AG04450 (cell line): Measurements from ENCODE around the gene SAMSN1. TPM values are rescaled to one million over a fixed set of nuclear protein-coding genes. Genes with fewer than 3 reads are reported as not detected.

ENCODE experiments used
- CTCF ChIA-PET: fragments of 300-600, 350-600 bp; formaldehyde crosslinking; extraction: SDS; loops from one replicate; lab custom pipeline; 2022; ENCODE audit warnings: antibody characterized with exemption, inconsistent platforms; lab: Charles Lee
- POLR2A ChIA-PET: fragments of 350-600 bp; formaldehyde crosslinking; extraction: SDS; loops from one replicate; lab custom pipeline; 2021; ENCODE audit warnings: antibody characterized with exemption, inconsistent platforms; lab: Yijun Ruan, JAX
- DNase-seq: peaks from one replicate; pipeline ENCODE4 v3.0.0-alpha.2; 2011; ENCODE audit warnings: low read depth, low spot score
- H3K27ac ChIP-seq: one replicate; pipeline ENCODE4 v1.5.1; 2012; ENCODE audit warnings: low read depth, low read length, control low read depth
- H3K27me3 ChIP-seq: one replicate; pipeline ENCODE4 v1.6.0; 2012; ENCODE audit warnings: low read length; ENCODE audit not compliant: control insufficient read depth, insufficient read depth
- H3K4me3 ChIP-seq: 2 replicates; pipeline ENCODE4 v1.5.1; 2011; ENCODE audit warnings: mild to moderate bottlenecking, low read depth, low read length, control low read depth
- H3K9me3 ChIP-seq: 2 replicates; pipeline ENCODE4 v1.5.1; 2012; ENCODE audit warnings: low read length; ENCODE audit not compliant: control insufficient read depth, insufficient read depth
- polyA plus RNA-seq: library from polyadenylated mRNA; depleted of rRNA; stranded (reverse); fragments of >200 nt; gene quantifications from 2 replicates; pipeline ENCODE4 v1.2.3, GENCODE V29; 2011
- TF ChIP-seq, protein P1 (sequence below): IDR thresholded peaks from 2 replicates; pipeline ENCODE4 v1.5.1; 2011; ENCODE audit warnings: low read depth, low read length, control low read depth, inconsistent platforms

Gene SAMSN1
- polyA plus RNA-seq, 1 experiment: not detected

DNA sequence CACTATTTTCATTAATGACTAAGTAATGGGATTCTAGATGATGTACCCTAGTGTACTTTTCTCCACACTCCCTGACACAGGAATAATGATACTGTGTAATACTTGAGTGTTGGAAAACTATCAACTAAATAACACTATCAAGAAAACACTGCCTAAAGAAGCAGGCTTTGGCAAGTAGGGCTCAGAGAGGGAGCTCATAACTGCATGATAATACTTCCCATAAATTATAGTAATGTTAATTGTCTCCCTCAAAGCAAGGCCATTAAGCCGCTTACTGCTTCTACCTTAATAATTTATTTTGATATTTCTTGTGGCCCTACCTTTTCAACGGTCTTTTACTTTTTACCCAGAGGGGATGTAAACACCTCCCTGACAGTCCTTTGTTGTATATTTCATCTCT lies 69.0 kb downstream of the SAMSN1 start:
- Histone ChIP-seq H3K4me3 (no peak overlapping the region), H3K9me3 (peaks cover 7% of the 10 kb centered on the region), H3K27me3 (no peaks in the 10 kb centered on the region), H3K27ac (no peak overlapping the region)
- TF ChIP-seq, protein P1, sequence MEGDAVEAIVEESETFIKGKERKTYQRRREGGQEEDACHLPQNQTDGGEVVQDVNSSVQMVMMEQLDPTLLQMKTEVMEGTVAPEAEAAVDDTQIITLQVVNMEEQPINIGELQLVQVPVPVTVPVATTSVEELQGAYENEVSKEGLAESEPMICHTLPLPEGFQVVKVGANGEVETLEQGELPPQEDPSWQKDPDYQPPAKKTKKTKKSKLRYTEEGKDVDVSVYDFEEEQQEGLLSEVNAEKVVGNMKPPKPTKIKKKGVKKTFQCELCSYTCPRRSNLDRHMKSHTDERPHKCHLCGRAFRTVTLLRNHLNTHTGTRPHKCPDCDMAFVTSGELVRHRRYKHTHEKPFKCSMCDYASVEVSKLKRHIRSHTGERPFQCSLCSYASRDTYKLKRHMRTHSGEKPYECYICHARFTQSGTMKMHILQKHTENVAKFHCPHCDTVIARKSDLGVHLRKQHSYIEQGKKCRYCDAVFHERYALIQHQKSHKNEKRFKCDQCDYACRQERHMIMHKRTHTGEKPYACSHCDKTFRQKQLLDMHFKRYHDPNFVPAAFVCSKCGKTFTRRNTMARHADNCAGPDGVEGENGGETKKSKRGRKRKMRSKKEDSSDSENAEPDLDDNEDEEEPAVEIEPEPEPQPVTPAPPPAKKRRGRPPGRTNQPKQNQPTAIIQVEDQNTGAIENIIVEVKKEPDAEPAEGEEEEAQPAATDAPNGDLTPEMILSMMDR: no peak
- no peak for DNase-seq
- ChIA-PET POLR2A (no interaction called here), CTCF (no interaction called here)

DNA sequence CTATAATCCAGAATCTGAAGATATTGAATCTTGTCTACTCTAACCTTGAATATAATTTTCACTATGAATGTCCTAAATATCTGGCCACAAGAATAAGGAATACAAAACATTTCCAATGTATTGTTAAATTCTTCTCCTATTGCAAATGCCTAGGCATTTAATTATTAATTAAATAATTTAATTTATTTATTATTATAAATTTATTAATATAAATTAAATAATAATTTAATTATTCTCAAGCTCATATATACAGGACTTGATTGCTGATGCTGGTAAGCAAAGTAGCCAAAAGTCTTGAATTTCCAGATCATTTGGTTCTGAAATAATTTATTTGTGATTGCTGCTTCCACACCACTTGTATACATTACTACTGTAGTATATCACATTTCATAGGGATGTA lies 71.1 kb downstream of the SAMSN1 start:
- TF ChIP-seq, protein P1: no peak
- no peak for DNase-seq
- H3K4me3 ChIP-seq: no peak overlapping the region
- no peak overlapping the region for H3K27ac ChIP-seq
- H3K27me3 ChIP-seq: no peaks in the 10 kb centered on the region
- ChIA-PET CTCF (no interaction called here), POLR2A (no interaction called here)
- H3K9me3 ChIP-seq: peaks cover 7% of the 10 kb centered on the region

DNA sequence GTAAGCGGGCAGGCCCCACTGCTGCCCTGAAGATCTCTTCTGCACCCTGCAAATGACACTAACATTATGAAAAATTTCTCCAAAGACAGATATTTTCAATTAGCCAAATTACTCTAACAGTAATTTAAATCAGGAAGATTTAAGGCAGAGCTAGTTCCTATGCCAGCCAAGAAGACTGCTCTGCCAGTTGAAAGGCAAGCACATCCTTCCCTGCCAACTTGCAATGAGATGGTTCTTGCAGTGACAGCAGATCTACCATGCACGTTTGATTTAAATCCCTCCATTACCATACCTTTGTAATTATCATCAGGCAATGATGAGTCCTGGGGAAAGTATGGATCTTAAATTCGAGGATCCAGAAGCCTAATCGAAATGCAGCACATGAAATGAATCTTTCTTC lies 76.5 kb downstream of the SAMSN1 start:
- ChIA-PET CTCF (no interaction called here), POLR2A (no interaction called here)
- TF ChIP-seq, protein P1: no peak
- no peak for DNase-seq
- peaks cover 6% of the 10 kb centered on the region; the same call in 1 of the 2 replicates for H3K9me3 ChIP-seq
- no peak overlapping the region for H3K27ac ChIP-seq
- no peak overlapping the region for H3K4me3 ChIP-seq
- H3K27me3 ChIP-seq: no peaks in the 10 kb centered on the region

DNA sequence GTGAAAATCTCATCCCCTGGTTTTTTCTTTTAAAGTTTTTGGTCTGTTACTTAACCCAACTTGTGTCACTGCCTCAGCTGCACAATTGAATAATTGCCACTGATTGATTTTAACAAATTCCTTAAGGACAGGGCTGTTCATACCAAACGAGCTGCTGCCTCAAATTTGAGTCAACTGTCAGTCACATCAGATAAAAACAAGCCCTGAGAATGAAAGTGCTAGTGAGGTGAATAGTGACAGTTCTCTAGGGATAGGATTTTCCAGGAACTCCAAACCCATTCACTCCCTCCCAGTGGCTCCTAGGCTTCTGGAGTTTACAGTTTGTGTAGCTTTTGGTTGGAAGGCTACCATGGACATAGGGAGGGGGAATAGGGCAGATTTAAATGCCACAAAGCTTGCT lies 79.4 kb downstream of the SAMSN1 start:
- H3K27ac ChIP-seq: no peak overlapping the region
- TF ChIP-seq, protein P1: no peak
- ChIA-PET POLR2A (no interaction called here), CTCF (no interaction called here)
- H3K4me3 ChIP-seq: no peak overlapping the region
- no peaks in the 10 kb centered on the region for H3K27me3 ChIP-seq
- peaks cover 6% of the 10 kb centered on the region; the same call in 1 of the 2 replicates for H3K9me3 ChIP-seq
- DNase-seq: no peak

DNA sequence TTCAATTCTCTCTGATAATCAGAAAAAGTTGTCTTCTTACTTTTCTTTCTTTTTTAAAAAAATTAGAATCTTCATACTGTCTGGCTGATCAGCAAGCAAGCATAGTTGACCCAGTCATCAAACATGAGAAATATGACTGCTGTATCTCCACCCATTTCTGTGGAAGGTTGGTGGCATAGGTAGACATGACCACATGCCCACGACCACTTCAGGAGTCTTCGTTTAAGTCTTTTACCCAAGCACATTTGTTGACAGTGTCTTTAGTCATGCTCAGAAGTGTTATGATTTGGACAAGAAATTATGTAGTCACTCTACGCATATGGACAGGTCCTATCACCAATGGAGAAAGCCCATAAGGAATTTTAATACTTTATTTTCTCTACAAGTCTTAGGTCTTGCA lies 88.4 kb downstream of the SAMSN1 start:
- Histone ChIP-seq H3K9me3 (no peaks in the 10 kb centered on the region; the same call in 1 of the 2 replicates), H3K27me3 (no peaks in the 10 kb centered on the region), H3K4me3 (no peak overlapping the region), H3K27ac (no peak overlapping the region)
- ChIA-PET POLR2A (no interaction called here), CTCF (no interaction called here)
- no peak for DNase-seq
- TF ChIP-seq, protein P1: no peak
